ENCODE measurements around the gene MYRFL.

DNA sequence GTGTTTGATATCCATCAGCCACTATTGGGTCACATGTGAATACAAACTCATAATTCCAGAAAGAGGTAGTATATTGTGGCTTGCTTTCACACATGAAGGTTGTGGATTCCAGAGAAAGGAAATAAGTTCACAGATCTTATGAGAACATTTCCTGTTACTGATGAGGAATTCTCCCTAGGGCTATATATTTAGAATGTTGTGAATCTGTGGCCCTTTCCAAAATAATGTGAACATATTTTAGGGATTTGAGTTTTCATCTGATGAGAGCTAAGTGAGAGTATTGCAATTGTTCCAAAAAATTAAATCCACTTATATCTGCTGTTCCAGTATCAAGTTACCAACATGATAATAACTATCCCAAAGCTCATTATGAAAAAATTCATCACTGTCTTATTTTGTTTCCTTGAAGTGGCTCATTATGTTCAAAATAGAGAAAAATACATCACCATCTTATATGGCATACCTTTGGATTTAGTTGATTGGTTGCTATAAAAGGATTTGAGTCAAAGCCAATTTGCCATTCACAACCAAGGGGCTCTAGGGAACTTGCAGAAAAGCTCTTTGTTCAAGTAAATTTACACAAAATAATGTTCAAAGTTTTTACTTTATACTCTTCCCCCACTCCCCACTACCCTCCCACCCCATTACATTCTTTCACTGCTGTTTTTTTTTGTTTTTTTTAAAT, 76.3 kb downstream of the MYRFL start:
- TF ChIP-seq CREB5 (CRISPR knock-in tag; IDR thresholded peaks at IDR 0.05; ENCODE audit: low read depth), result no peak
- TF ChIP-seq ARNTL (CRISPR knock-in tag; IDR thresholded peaks at IDR 0.05; ENCODE audit: borderline replicate concordance, low read depth), result no peak
- TF ChIP-seq TOX (CRISPR knock-in tag; IDR thresholded peaks at IDR 0.05; ENCODE audit: borderline replicate concordance), result no peak
- TF ChIP-seq OSR1 (CRISPR knock-in tag; IDR thresholded peaks at IDR 0.05), result no peak
